Measurements from ENCODE around the gene PTGES2. TPM values are rescaled to one million over a fixed set of nuclear protein-coding genes. Genes with fewer than 3 reads are reported as not detected.
A peak's percentile ranks its signal among the peaks of the same experiment; 100 is the strongest.

PTGES2 gene
- total and polyA plus RNA-seq, 9 of the 15 experiments (the other 6 are each of a cell fraction or from before 2014, with no cell fraction given): 2.4 to 196 (median 90.1) TPM

DNA sequence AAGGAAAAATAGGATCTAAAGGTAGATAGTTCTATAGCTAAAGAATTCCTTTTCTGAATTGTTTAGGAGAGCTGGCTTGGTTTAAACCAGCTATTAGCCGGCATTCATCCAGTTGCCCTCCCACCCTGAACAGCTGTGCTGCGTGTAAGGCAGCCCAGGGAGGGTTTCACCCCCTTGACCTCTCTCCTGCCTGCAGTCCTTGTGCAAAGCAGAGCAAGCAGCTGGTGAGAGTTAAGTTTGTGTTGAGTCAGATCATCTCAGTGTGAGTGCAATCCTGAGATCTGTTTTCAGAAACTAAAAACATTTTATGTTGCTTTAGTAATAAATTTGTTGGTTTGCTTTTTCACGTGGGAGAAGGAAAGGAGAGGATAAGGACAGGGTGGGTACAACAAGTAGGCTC, 46.5 kb downstream of the PTGES2 start (continued):
- TF ChIP-seq, protein P1, sequence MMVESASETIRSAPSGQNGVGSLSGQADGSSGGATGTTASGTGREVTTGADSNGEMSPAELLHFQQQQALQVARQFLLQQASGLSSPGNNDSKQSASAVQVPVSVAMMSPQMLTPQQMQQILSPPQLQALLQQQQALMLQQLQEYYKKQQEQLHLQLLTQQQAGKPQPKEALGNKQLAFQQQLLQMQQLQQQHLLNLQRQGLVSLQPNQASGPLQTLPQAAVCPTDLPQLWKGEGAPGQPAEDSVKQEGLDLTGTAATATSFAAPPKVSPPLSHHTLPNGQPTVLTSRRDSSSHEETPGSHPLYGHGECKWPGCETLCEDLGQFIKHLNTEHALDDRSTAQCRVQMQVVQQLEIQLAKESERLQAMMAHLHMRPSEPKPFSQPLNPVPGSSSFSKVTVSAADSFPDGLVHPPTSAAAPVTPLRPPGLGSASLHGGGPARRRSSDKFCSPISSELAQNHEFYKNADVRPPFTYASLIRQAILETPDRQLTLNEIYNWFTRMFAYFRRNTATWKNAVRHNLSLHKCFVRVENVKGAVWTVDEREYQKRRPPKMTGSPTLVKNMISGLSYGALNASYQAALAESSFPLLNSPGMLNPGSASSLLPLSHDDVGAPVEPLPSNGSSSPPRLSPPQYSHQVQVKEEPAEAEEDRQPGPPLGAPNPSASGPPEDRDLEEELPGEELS (CRISPR knock-in tag; IDR thresholded peaks at IDR 0.05; ENCODE audit: borderline replicate concordance): no peak
- TF ChIP-seq BACH1 (tag; IDR thresholded peaks at IDR 0.05) (0 out of 2 replicates have a peak, but pooled peaks have one; percentile 31), RAD51 (IDR thresholded peaks at IDR 0.05; ENCODE audit: borderline replicate concordance, low read depth) (no peak), MEF2D (tag; conservative IDR thresholded peaks at IDR 0.05; ENCODE audit: low read depth) (no peak), HNRNPL (IDR thresholded peaks at IDR 0.05; ENCODE audit: low read depth, low read length) (no peak), PRMT5 (CRISPR knock-in tag; IDR thresholded peaks at IDR 0.05) (no peak), EP400 (IDR thresholded peaks at IDR 0.05) (no peak), MYBL2 (IDR thresholded peaks at IDR 0.05; ENCODE audit: low read depth) (no peak), MYBL2 (CRISPR knock-in tag; IDR thresholded peaks at IDR 0.05; ENCODE audit: borderline replicate concordance) (no peak), ZNF133 (CRISPR knock-in tag; IDR thresholded peaks at IDR 0.05) (no peak), ZNF184 (CRISPR knock-in tag; IDR thresholded peaks at IDR 0.05) (no peak), HSF4 (CRISPR knock-in tag; IDR thresholded peaks at IDR 0.05; ENCODE audit: borderline replicate concordance) (no peak), HEY1 (CRISPR knock-in tag; IDR thresholded peaks at IDR 0.05; ENCODE audit: borderline replicate concordance) (no peak), ILF3 (IDR thresholded peaks at IDR 0.05; ENCODE audit: borderline replicate concordance) (no peak), SMARCB1 (IDR thresholded peaks at IDR 0.05; ENCODE audit: insufficient read length, low read depth) (no peak), NR4A1 (CRISPR knock-in tag; IDR thresholded peaks at IDR 0.05) (no peak), NR4A1 (tag; IDR thresholded peaks at IDR 0.05) (no peak), PTTG1 (tag; IDR thresholded peaks at IDR 0.05; ENCODE audit: low read depth) (no peak), KAT8 (IDR thresholded peaks at IDR 0.05; ENCODE audit: low read depth) (no peak)
- TF ChIP-seq, protein P2, sequence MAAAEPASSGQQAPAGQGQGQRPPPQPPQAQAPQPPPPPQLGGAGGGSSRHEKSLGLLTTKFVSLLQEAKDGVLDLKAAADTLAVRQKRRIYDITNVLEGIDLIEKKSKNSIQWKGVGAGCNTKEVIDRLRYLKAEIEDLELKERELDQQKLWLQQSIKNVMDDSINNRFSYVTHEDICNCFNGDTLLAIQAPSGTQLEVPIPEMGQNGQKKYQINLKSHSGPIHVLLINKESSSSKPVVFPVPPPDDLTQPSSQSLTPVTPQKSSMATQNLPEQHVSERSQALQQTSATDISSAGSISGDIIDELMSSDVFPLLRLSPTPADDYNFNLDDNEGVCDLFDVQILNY (CRISPR knock-in tag; IDR thresholded peaks at IDR 0.05): no peak
- TF ChIP-seq, protein P3, sequence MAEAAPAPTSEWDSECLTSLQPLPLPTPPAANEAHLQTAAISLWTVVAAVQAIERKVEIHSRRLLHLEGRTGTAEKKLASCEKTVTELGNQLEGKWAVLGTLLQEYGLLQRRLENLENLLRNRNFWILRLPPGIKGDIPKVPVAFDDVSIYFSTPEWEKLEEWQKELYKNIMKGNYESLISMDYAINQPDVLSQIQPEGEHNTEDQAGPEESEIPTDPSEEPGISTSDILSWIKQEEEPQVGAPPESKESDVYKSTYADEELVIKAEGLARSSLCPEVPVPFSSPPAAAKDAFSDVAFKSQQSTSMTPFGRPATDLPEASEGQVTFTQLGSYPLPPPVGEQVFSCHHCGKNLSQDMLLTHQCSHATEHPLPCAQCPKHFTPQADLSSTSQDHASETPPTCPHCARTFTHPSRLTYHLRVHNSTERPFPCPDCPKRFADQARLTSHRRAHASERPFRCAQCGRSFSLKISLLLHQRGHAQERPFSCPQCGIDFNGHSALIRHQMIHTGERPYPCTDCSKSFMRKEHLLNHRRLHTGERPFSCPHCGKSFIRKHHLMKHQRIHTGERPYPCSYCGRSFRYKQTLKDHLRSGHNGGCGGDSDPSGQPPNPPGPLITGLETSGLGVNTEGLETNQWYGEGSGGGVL (CRISPR knock-in tag; IDR thresholded peaks at IDR 0.05): no peak
- TF ChIP-seq, protein P4, sequence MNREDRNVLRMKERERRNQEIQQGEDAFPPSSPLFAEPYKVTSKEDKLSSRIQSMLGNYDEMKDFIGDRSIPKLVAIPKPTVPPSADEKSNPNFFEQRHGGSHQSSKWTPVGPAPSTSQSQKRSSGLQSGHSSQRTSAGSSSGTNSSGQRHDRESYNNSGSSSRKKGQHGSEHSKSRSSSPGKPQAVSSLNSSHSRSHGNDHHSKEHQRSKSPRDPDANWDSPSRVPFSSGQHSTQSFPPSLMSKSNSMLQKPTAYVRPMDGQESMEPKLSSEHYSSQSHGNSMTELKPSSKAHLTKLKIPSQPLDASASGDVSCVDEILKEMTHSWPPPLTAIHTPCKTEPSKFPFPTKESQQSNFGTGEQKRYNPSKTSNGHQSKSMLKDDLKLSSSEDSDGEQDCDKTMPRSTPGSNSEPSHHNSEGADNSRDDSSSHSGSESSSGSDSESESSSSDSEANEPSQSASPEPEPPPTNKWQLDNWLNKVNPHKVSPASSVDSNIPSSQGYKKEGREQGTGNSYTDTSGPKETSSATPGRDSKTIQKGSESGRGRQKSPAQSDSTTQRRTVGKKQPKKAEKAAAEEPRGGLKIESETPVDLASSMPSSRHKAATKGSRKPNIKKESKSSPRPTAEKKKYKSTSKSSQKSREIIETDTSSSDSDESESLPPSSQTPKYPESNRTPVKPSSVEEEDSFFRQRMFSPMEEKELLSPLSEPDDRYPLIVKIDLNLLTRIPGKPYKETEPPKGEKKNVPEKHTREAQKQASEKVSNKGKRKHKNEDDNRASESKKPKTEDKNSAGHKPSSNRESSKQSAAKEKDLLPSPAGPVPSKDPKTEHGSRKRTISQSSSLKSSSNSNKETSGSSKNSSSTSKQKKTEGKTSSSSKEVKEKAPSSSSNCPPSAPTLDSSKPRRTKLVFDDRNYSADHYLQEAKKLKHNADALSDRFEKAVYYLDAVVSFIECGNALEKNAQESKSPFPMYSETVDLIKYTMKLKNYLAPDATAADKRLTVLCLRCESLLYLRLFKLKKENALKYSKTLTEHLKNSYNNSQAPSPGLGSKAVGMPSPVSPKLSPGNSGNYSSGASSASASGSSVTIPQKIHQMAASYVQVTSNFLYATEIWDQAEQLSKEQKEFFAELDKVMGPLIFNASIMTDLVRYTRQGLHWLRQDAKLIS (CRISPR knock-in tag; IDR thresholded peaks at IDR 0.05): no peak
